K562 (cell line): ENCODE measurements around the gene CHRM1. TPM values are rescaled to one million over a fixed set of nuclear protein-coding genes. Genes with fewer than 3 reads are reported as not detected.

ENCODE experiments used
- ARID3B ChIP-seq: fragments of 250-450 bp; sonication (Bioruptor Pico); IDR thresholded peaks from 2 replicates; pipeline ENCODE4 v1.4.0; 2020; ENCODE audit warnings: borderline replicate concordance
- CC2D1A ChIP-seq: fragments of 450-650 bp; IDR thresholded peaks from 2 replicates; pipeline ENCODE4 v1.6.1; 2017; ENCODE audit warnings: mild to moderate bottlenecking
- HCFC1 ChIP-seq: IDR thresholded peaks from 2 replicates; pipeline ENCODE4 v1.6.1; 2012; ENCODE audit warnings: low read depth, low read length, improper control_type of control experiment
- HNRNPK ChIP-seq: fragments of 200-400 bp; formaldehyde crosslinking; IDR thresholded peaks from one replicate; pipeline ENCODE4 v1.6.1; 2018; ENCODE audit warnings: mild to moderate bottlenecking, low read depth, low read length; ENCODE audit not compliant: poor library complexity, severe bottlenecking
- MITF ChIP-seq: IDR thresholded peaks from 2 replicates; pipeline ENCODE4 v1.6.1; 2014; ENCODE audit warnings: antibody characterized with exemption
- MLX ChIP-seq, 2 experiments: fragments of 450-650 bp in 1 of 2; sonication (generic) in 1 of 2; formaldehyde crosslinking; conservative IDR thresholded peaks; 2 replicates each; pipeline versions ENCODE4 v1.4.0 to v1.8.1; 2020 to 2022; ENCODE audit warnings: mild to moderate bottlenecking in 1 of 2, missing genetic modification reagents in 1 of 2
- MTA3 ChIP-seq: fragments of 450-650 bp; formaldehyde crosslinking; IDR thresholded peaks from 2 replicates; pipeline ENCODE4 v1.6.1; 2017; ENCODE audit warnings: mild to moderate bottlenecking, borderline replicate concordance
- MXD1 ChIP-seq: fragments of 250-450 bp; sonication (Bioruptor Pico); IDR thresholded peaks from 2 replicates; pipeline ENCODE4 v1.8.0; 2021; ENCODE audit warnings: borderline replicate concordance, mild to moderate bottlenecking, moderate library complexity; ENCODE audit not compliant: poor library complexity, severe bottlenecking
- NCOA6 ChIP-seq: fragments of 450-650 bp; IDR thresholded peaks from 2 replicates; pipeline ENCODE4 v1.6.1; 2017; ENCODE audit warnings: mild to moderate bottlenecking
- NELFE ChIP-seq: IDR thresholded peaks from 2 replicates; pipeline ENCODE4 v1.6.1; 2011; ENCODE audit warnings: mild to moderate bottlenecking; ENCODE audit not compliant: insufficient read depth, insufficient read length
- NFIX ChIP-seq: fragments of 250-450 bp; sonication (Bioruptor Pico); IDR thresholded peaks from 2 replicates; pipeline ENCODE4 v1.4.0; 2020; ENCODE audit warnings: low read depth, mild to moderate bottlenecking, moderate library complexity
- NR2C2 ChIP-seq, 2 experiments: fragments of 200-800 bp in 1 of 2; sonication (Bioruptor generic) in 1 of 2; sonication (generic) in 1 of 2; formaldehyde crosslinking in 1 of 2; IDR thresholded peaks; 2 replicates each; pipeline versions ENCODE4 v1.6.1 to v1.8.0; 2016 to 2022; ENCODE audit warnings: mild to moderate bottlenecking in 1 of 2, missing compliant biosample characterization in 1 of 2, missing genetic modification characterization in 1 of 2, missing genetic modification reagents in 1 of 2
- RFX7 ChIP-seq: fragments of 250-450 bp; sonication (Bioruptor Pico); IDR thresholded peaks from 2 replicates; pipeline ENCODE4 v1.5.1; 2021; ENCODE audit warnings: mild to moderate bottlenecking
- TARDBP ChIP-seq: fragments of 450-650 bp; IDR thresholded peaks from 2 replicates; pipeline ENCODE4 v1.6.1; 2016
- ZFP30 ChIP-seq: fragments of 250-450 bp; sonication (Bioruptor Pico); IDR thresholded peaks from 2 replicates; pipeline ENCODE4 v1.8.0; 2022; ENCODE audit warnings: moderate library complexity, mild to moderate bottlenecking, inconsistent platforms, borderline replicate concordance
- ZNF436 ChIP-seq: fragments of 250-450, 450-650 bp; sonication (Bioruptor Pico); formaldehyde crosslinking; IDR thresholded peaks from 2 replicates; pipeline ENCODE4 v1.7.0; 2020; ENCODE audit warnings: mild to moderate bottlenecking
- polyA plus RNA-seq, 8 experiments: library from polyadenylated mRNA; depleted of rRNA in 4 of 8; stranded (reverse) in 5 of 8; unstranded in 3 of 8; fragments of >200 nt; fragmentation: Nextera tagmentation in 2 of 8; fragmentation: Illumina TruSeq in 1 of 8; extraction: Ambion mirVana in 2 of 8; extraction: Trizol in 1 of 8; gene quantifications; 2 replicates each; pipeline versions ENCODE4 v1.2.1 to v1.2.3, GENCODE V29; 2011 to 2014; ENCODE audit warnings: inconsistent platforms in 1 of 8, missing spikeins in 1 of 8
- total RNA-seq, 7 experiments: library from RNA; depleted of rRNA in 6 of 7; stranded (reverse); fragments of >200 nt in 6 of 7; fragmentation: Illumina TruSeq in 2 of 7; extraction: Trizol in 2 of 7; gene quantifications; 2 replicates each; pipeline versions ENCODE4 v1.2.1 to v1.2.3, GENCODE V29; 2011 to 2021; ENCODE audit warnings: low replicate concordance in 1 of 7
- TF ChIP-seq, protein P1 (sequence below): sonication (generic); formaldehyde crosslinking; IDR thresholded peaks from 2 replicates; pipeline ENCODE4 v1.8.0; 2022; ENCODE audit warnings: mild to moderate bottlenecking, low read depth, missing genetic modification reagents
- TF ChIP-seq, protein P2 (sequence below): sonication (generic); formaldehyde crosslinking; IDR thresholded peaks from 2 replicates; pipeline ENCODE4 v1.8.1; 2023; ENCODE audit warnings: mild to moderate bottlenecking, missing genetic modification reagents

The CHRM1 gene
- total and polyA plus RNA-seq, 9 of the 15 experiments (the other 6 are each of a cell fraction or from before 2014, with no cell fraction given): not detected

DNA sequence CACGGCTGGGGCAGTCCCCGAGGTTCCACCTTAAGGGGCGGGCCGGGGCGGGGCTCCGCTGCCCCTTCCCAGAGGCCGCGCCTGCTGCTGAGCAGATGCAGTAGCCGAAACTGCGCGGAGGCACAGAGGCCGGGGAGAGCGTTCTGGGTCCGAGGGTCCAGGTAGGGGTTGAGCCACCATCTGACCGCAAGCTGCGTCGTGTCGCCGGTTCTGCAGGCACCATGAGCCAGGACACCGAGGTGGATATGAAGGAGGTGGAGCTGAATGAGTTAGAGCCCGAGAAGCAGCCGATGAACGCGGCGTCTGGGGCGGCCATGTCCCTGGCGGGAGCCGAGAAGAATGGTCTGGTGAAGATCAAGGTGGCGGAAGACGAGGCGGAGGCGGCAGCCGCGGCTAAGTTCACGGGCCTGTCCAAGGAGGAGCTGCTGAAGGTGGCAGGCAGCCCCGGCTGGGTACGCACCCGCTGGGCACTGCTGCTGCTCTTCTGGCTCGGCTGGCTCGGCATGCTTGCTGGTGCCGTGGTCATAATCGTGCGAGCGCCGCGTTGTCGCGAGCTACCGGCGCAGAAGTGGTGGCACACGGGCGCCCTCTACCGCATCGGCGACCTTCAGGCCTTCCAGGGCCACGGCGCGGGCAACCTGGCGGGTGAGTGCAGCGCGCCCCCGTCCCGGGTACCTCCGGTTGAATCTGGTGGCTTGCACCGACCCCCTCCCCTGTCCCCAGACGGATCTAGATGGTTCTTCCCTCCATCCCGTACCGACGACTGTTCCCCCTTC is 40.2 kb downstream of the CHRM1 start, which contains the start of gene SLC3A2 (continued):
- TF ChIP-seq HNRNPK (no peak), MXD1 (CRISPR knock-in tag) (peak; percentile 49), MTA3 (peak; percentile 87), HCFC1 (peak; percentile 59), NELFE (no peak), TARDBP (no peak; the same call in none of the 2 replicates), MLX (CRISPR knock-in tag; conservative IDR thresholded peaks at IDR 0.05) (no peak; a peak in 2 of 4 replicates), MITF (no peak), RFX7 (no peak), CC2D1A (no peak), NR2C2 (CRISPR knock-in tag; IDR thresholded peaks at IDR 0.05) (no peak; the same call in 1 of the 2 replicates), NR2C2 (tag; IDR thresholded peaks at IDR 0.05) (peak; percentile 65; the same call in 1 of the 2 replicates), NCOA6 (no peak), ZFP30 (no peak), ZNF436 (CRISPR knock-in tag) (no peak), ARID3B (CRISPR knock-in tag) (no peak), NFIX (CRISPR knock-in tag) (no peak)
- TF ChIP-seq, protein P1, sequence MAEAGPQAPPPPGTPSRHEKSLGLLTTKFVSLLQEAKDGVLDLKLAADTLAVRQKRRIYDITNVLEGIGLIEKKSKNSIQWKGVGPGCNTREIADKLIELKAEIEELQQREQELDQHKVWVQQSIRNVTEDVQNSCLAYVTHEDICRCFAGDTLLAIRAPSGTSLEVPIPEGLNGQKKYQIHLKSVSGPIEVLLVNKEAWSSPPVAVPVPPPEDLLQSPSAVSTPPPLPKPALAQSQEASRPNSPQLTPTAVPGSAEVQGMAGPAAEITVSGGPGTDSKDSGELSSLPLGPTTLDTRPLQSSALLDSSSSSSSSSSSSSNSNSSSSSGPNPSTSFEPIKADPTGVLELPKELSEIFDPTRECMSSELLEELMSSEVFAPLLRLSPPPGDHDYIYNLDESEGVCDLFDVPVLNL: peak; percentile 53
- TF ChIP-seq, protein P2, sequence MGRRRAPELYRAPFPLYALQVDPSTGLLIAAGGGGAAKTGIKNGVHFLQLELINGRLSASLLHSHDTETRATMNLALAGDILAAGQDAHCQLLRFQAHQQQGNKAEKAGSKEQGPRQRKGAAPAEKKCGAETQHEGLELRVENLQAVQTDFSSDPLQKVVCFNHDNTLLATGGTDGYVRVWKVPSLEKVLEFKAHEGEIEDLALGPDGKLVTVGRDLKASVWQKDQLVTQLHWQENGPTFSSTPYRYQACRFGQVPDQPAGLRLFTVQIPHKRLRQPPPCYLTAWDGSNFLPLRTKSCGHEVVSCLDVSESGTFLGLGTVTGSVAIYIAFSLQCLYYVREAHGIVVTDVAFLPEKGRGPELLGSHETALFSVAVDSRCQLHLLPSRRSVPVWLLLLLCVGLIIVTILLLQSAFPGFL (CRISPR knock-in tag): no peak
